NCI-H1417 (cell line): ENCODE results near the gene LPP.
"Not testable (repeated sequence)": the region's sequence is repeated elsewhere in the genome, so short reads cannot be mapped to it uniquely, and the experiment has no call there.

Experiments used
- DNase-seq, 3 experiments: peaks; one replicate each; lab custom pipeline; 2025; lab: John Stamatoyannopoulos, UW

LPP gene

DNA sequence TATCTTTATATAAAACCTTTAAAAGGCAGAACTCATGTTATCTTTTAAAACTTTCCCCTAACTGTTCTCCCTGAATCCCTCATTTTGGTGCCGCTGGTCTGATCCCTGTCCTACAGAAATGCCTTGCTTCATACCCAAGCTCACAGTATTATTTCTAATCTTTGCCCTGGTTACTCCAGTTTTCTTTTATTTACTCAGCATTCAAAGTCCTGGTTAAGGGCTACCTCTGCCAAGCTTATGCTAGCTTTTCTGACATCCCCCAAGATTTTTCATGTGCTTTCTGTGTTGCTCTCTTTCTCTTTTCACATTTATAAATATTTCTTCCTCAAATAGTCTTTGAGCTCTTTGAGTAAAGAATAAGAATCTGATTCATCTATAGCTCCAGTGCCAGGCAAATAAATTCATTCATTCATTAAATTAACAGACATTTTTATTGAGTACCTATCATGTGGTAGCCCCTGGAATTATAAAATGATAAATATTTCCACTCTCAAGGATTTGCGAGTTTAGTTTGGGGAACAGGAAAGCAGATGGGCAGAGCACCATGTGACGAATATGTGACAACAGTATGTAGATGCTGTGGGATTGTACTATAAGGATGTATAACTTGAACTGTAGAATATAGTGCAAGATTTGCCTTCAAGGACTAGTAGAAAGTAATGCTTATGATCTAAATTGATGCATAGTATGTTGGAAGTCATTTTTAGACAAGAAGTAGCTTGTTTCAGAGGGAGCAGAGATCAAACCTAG lies 247.5 kb downstream of the LPP start:
- DNase-seq = no peak

DNA sequence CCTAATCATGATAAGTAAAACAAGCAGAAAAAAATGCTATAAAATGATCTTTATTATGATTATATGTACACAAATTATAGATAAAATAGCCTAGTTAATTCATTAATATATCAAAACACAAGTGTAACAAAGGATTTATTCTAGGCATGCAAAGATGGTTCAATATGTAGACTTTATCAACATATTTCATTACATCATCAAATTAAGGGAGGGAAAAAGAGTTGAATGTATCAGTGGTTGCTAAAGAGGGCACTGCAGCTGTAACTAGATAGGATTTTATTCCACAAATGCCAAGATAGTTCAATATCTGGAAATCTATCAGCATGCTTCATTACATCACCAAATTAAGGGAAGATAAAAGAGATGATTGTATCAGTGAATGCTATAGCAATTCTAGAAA lies 248.3 kb downstream of the LPP start:
- no peak for DNase-seq

- DNase-seq = no peak
Observed at GRCh38 chr3:188403404-188403803, 249.4 kb downstream of the LPP start.

GRCh38 chr3:188404124-188404523 lies 250.2 kb downstream of the LPP start:
- DNase-seq = no peak

DNA sequence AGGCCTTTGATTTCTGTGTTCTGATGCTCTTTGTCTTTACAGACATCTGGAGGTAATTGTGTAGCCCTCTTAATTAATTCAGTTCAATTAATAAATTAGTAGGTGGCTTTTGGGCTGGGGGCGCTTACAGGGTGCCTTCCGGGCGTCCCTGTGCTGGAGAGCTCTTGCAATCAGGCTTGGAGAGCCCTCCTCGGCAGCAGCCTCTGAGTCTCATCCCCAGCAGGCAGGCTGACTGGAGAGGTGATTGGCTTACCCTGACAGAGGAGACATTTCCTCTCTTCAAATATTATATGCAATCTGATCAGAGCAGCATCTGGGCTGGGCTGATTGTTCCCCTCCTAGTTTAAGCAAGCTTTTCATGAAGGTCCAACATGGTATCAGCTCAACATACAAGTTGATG lies 250.7 kb downstream of the LPP start:
- no peak for DNase-seq

DNA sequence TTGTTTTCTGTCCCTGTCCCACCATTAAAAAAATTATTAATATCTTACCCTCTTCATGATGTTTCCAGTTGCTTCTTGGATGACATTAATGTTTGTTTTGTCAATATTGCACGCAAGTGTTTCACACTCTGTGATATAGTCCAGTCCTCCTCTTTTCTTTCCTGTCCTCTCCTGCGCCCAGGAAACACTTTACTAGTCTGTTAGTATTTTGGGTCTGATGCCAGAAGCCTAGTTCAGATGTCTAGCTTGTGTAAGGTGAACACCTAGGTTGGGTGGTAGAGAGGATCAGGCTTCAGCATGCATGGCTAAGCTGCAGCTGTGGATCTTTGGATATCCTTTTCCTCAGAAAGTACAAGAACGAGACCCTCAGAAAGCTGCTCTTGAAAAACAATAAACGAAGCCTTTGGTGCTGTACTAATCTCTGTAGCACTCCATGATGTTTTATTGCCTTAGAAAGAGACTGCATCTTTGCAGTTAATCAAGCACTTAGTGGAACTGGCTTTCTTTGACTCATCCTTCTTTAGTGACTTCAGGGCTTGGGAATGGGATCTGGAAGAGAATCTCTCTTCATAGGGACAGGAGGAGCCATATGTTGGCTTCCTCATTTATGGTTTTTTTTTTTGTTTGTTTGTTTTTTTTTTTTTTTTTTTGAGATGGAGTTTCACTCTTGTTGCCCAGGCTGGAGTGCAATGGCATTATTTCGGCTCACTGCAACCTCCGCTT lies 253.4 kb downstream of the LPP start:
- DNase-seq = no peak

DNA sequence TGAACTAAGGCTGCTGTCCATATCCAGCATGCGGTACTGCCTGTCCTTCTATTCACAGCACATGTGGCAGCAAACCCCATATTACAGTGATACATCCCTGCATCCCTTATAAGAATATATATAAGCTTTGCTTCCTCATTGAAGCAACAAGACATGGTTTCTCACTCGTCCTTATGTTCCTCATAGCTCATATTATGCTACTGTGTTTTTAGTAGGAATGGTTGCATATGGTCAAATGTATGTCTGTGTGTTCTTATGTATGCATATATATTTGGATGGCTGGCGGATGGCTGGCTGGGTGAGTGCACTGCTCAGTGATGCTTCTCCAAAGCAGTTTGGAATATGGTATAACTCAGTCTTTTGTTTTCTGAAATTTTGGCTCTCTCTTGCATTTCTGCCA lies 254.9 kb downstream of the LPP start:
- DNase-seq = no peak

- DNase-seq = no peak
Observed at GRCh38 chr3:188411750-188412149, 257.8 kb downstream of the LPP start.

DNA sequence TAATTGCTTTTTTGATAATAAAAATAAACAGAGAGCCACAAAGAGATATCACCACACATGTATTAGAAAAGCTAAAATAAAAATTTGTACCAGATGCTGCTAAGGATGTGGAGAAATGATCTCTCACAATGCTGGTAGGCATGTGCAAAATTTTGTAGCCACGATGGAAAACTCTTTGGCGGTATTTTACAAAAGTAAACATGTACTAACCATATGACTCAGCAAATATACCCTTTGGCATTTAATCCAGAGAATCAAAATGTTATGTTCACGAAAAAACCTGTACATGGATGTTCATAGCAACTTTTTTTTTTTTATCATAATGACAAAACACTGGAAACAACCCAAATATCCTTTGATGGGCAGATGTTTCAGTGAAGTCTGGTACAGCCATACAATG lies 261.2 kb downstream of the LPP start:
- DNase-seq = no peak

DNA sequence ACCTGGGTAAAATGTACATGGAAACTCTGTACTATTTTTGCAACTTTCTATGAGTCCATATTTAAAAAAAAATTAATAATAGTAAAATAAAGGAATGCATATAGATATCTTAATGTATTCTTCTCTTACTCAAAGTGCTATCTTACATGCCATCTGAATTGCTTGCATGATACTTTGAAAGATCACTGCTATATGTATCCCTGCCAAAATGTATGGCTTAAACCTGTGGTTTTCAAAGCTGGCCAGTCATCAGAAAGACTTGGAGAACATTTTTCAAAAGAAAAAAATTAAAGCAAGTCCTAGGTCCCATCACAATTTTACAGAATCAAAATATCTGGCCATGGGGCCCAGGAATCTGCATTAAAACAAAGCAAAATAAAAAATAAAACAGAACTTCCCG lies 262.1 kb downstream of the LPP start:
- DNase-seq = no peak

DNA sequence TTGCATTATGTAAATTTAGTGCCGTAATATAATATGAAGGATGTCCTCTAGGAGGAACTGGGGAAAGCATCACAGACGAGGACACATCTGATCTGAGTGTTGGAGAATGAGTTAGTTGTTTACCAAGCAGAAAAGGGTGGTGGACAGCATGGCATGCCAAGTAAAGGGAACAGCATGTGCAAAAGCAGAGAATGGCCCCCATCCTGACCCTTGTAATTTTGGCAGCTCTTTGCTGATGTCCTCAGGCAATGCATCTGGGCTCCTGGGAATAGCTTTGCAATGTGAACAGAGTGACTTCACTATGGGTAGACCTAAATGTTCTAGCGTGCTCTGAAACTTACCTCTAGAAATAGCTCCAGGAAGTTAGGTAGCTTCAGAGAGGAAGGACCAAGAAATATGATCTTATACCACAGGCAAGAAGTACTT lies 263.3 kb downstream of the LPP start:
- DNase-seq = no peak

- DNase-seq = no peak
Observed at GRCh38 chr3:188417766-188418165, 263.8 kb downstream of the LPP start.

DNA sequence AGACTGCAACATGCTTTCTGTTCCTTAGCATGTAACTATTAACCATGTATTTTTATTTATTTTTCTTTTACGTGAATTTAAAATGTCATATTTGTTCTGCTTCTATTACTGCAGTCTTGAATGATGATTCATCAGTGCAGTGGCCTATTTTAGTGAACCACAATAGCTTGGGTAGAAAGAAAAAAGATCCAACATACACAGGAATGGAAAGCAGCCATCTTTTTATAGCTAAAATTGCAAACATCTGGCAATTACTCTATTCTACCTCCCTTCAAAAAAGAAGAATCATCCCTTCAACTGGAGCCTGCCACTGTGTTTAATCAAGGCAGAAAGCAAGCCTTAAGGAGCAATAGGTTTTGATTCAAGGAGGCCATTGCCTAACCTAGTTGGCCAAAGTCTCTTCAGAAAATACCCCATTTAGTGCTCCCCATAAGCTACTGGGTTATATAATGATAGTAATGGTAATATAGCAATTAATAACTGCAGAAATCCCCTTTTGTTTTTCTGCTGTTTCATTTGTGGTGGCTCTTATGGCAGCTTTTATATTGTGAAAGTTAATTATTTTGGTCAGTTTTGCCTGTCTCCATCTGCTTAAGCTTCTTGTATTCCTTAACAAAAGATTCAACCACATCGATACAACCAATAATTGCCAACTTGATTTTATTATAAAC lies 267.3 kb downstream of the LPP start:
- DNase-seq = no peak

GRCh38 chr3:188421836-188422540 lies 268.0 kb downstream of the LPP start:
- no peak for DNase-seq

- not testable (repeated sequence) for DNase-seq
Observed at GRCh38 chr3:188427981-188428380, 274.0 kb downstream of the LPP start.

DNA sequence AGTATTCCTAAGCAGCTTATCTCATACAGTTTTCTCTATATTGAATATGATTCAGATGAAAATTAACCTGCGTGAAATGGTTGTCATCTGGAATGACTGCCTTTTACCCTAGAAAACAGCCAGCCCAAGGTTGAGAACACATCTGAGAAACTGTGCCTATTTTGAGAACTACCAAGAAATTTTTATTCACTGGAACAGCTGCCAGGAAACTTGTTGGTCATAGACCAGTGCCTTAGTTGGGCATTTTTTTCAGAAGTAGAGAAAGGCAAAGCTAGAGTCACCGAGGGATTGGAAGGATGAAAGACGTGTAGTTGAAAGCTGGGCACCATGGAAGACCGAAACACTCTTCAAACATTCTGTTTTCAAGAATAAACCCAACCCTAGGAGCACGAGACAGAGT lies 277.1 kb downstream of the LPP start:
- no peak for DNase-seq

DNA sequence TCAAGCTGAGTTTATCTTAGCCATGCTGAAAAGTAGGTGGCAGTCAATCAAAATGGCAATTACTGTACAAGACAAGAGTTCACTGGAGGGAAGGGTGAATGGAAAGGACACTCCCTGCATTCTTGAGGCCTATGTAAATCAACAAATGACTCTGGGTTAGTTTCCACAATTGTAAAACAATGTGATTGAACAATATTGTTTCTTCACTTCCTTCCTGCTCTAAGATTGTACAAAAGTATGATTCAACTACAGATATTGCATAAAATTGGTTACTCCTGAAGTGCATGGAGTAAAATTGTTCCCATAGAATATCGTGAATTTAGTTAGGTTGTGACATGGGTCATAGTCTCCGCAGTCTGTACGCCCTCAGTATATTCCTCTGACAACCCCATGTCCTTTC lies 277.6 kb downstream of the LPP start:
- no peak for DNase-seq

DNA sequence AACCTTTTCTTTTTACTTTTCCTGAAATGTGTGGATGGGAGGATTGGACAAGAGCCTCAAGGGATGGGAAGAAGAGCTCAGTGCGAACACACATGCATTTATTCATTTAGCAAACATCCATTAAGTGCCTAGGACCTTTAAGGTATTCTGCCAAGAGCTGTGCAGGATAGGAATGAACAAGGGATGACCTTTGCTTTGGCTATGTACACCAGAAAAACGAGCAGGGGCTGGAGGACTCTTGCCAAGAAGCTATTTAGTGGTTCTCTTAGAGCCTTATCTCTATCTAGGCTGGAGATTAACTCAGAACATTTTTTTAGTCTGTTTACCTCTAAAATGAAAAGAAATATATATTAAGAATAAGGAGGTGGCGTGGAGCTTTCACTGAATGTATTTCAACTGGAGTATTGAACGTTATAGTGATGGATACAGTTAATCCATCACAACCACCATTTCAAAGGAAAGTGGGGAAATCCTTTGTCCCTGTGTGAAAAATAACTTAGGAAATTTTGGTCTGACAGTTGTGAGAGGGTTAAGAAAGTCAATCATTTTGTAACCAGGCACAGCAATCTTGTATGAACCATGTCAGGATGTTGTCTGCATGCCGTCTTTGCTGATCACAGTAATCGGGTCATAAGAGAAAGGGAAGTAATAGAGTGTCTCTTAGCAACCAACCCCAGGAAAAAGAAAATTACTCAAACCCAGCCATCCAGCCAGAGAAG lies 279.0 kb downstream of the LPP start:
- DNase-seq = no peak

- no peak for DNase-seq
Observed at GRCh38 chr3:188433521-188434150, 279.7 kb downstream of the LPP start.

GRCh38 chr3:188434594-188434993 lies 280.6 kb downstream of the LPP start:
- DNase-seq = no peak

- peak in 1 of 3 experiments; percentile 38 for DNase-seq
Observed at GRCh38 chr3:188435266-188435665, 281.3 kb downstream of the LPP start.
